HepG2 (cell line): ENCODE measurements around the gene MNAT1. TPM values are rescaled to one million over a fixed set of nuclear protein-coding genes. Genes with fewer than 3 reads are reported as not detected.

Source experiments
- AHDC1 ChIP-seq: sonication (generic); formaldehyde crosslinking; IDR thresholded peaks from 2 replicates; pipeline ENCODE4 v1.5.1; 2020; ENCODE audit warnings: mild to moderate bottlenecking, missing genetic modification reagents, borderline replicate concordance
- ARID4A ChIP-seq: sonication (generic); formaldehyde crosslinking; IDR thresholded peaks from 2 replicates; pipeline ENCODE4 v1.5.0; 2020; ENCODE audit warnings: mild to moderate bottlenecking, missing genetic modification reagents, borderline replicate concordance
- EED ChIP-seq: sonication (generic); formaldehyde crosslinking; IDR thresholded peaks from 2 replicates; pipeline ENCODE4 v1.5.0; 2020; ENCODE audit warnings: mild to moderate bottlenecking, missing genetic modification reagents
- HOXA3 ChIP-seq: sonication (generic); formaldehyde crosslinking; IDR thresholded peaks from 2 replicates; pipeline ENCODE4 v1.5.0; 2020; ENCODE audit warnings: missing genetic modification reagents
- KLF13 ChIP-seq: sonication (generic); formaldehyde crosslinking; IDR thresholded peaks from 2 replicates; pipeline ENCODE4 v1.4.0; 2020; ENCODE audit warnings: mild to moderate bottlenecking, missing genetic modification reagents
- REPIN1 ChIP-seq: sonication (generic); formaldehyde crosslinking; IDR thresholded peaks from 2 replicates; pipeline ENCODE4 v1.8.0; 2022; ENCODE audit warnings: missing genetic modification reagents, low read depth, mild to moderate bottlenecking, borderline replicate concordance
- THYN1 ChIP-seq: sonication (generic); formaldehyde crosslinking; IDR thresholded peaks from 2 replicates; pipeline ENCODE4 v1.8.1; 2023; ENCODE audit warnings: low read depth, mild to moderate bottlenecking, moderate library complexity, missing genetic modification reagents, borderline replicate concordance
- ZNF136 ChIP-seq: sonication (generic); formaldehyde crosslinking; IDR thresholded peaks from 2 replicates; pipeline ENCODE4 v1.8.1; 2022; ENCODE audit warnings: low read depth, mild to moderate bottlenecking, moderate library complexity, missing genetic modification reagents
- ZNF143 ChIP-seq: sonication (generic); formaldehyde crosslinking; IDR thresholded peaks from 2 replicates; pipeline ENCODE4 v1.4.0; 2020; ENCODE audit warnings: missing genetic modification reagents
- ZNF296 ChIP-seq: sonication (generic); formaldehyde crosslinking; conservative IDR thresholded peaks from 2 replicates; pipeline ENCODE4 v1.5.0; 2020; ENCODE audit warnings: mild to moderate bottlenecking, missing genetic modification reagents
- polyA plus RNA-seq, 8 experiments: library from polyadenylated mRNA; depleted of rRNA in 3 of 8; stranded (reverse) in 7 of 8; unstranded in 1 of 8; fragments of >200 nt; fragmentation: Illumina TruSeq in 4 of 8; extraction: Trizol in 4 of 8; gene quantifications; 2 replicates each; pipeline versions ENCODE4 v1.2.1 to v1.2.3, GENCODE V29; 2011 to 2016; ENCODE audit warnings: low read depth in 4 of 8, missing spikeins in 1 of 8, mixed read lengths in 1 of 8; ENCODE audit not compliant: insufficient read depth in 1 of 8
- total RNA-seq, 5 experiments: library from RNA; depleted of rRNA; stranded (reverse); fragments of >200 nt; fragmentation: Illumina TruSeq; extraction: Trizol; gene quantifications; 2 replicates each; pipeline ENCODE4 v1.2.3, GENCODE V29; 2016; ENCODE audit warnings: low read depth in 1 of 5
- TF ChIP-seq, protein P1 (sequence below): sonication (generic); formaldehyde crosslinking; IDR thresholded peaks from 2 replicates; pipeline ENCODE4 v1.5.0; 2020; ENCODE audit warnings: missing genetic modification reagents
- TF ChIP-seq, protein P2 (sequence below): sonication (generic); formaldehyde crosslinking; IDR thresholded peaks from 2 replicates; pipeline ENCODE4 v1.4.0; 2020; ENCODE audit warnings: missing genetic modification reagents, low read depth, mild to moderate bottlenecking, borderline replicate concordance

The MNAT1 gene
- total and polyA plus RNA-seq, 2 of the 13 experiments (the other 11 are each of a cell fraction or from before 2014, with no cell fraction given) = 49.2 to 94.8 TPM

- TF ChIP-seq AHDC1 (CRISPR knock-in tag) (0 out of 2 replicates have a peak, but pooled peaks have one; percentile 27), ZNF136 (CRISPR knock-in tag) (no peak), HOXA3 (CRISPR knock-in tag) (0 out of 2 replicates have a peak, but pooled peaks have one; percentile 47), ARID4A (CRISPR knock-in tag) (no peak), ZNF143 (CRISPR knock-in tag) (peak; percentile 41), ZNF296 (CRISPR knock-in tag) (no peak), REPIN1 (peak; percentile 48; the same call in 1 of the 2 replicates), EED (no peak), KLF13 (no peak), THYN1 (CRISPR knock-in tag) (no peak)
- TF ChIP-seq, protein P1, sequence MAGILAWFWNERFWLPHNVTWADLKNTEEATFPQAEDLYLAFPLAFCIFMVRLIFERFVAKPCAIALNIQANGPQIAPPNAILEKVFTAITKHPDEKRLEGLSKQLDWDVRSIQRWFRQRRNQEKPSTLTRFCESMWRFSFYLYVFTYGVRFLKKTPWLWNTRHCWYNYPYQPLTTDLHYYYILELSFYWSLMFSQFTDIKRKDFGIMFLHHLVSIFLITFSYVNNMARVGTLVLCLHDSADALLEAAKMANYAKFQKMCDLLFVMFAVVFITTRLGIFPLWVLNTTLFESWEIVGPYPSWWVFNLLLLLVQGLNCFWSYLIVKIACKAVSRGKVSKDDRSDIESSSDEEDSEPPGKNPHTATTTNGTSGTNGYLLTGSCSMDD (CRISPR knock-in tag) = no peak
- TF ChIP-seq, protein P2, sequence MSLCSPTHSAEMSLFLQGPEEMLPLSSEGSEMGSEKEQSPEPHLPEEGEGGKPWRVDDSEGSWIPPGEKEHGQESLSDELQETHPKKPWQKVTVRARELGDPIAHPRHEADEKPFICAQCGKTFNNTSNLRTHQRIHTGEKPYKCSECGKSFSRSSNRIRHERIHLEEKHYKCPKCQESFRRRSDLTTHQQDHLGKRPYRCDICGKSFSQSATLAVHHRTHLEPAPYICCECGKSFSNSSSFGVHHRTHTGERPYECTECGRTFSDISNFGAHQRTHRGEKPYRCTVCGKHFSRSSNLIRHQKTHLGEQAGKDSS (CRISPR knock-in tag) = no peak
Measured at GRCh38 chr14:60691383-60692113, 43.0 kb upstream of the MNAT1 start (continued).
